H4 (cell line): Measurements from ENCODE around the gene AMN. TPM values are rescaled to one million over a fixed set of nuclear protein-coding genes. Genes with fewer than 3 reads are reported as not detected.

Experiments used
- DNase-seq: peaks from one replicate; pipeline ENCODE4 v3.0.0-alpha.2; 2015; ENCODE audit warnings: low spot score
- total RNA-seq: library from RNA; depleted of rRNA; stranded (reverse); fragments of >200 nt; shearing (Covaris generic); gene quantifications from 2 replicates; pipeline ENCODE4 v1.2.3, GENCODE V29; 2014; rRNA removed

AMN gene
- total RNA-seq, 1 experiment from 2014 or later, result not detected

- no peak for DNase-seq
Observed at GRCh38 chr14:102965971-102966655, 43.6 kb downstream of the AMN start.

- DNase-seq, result no peak
Observed at GRCh38 chr14:102966681-102967505, 44.4 kb downstream of the AMN start.

DNA sequence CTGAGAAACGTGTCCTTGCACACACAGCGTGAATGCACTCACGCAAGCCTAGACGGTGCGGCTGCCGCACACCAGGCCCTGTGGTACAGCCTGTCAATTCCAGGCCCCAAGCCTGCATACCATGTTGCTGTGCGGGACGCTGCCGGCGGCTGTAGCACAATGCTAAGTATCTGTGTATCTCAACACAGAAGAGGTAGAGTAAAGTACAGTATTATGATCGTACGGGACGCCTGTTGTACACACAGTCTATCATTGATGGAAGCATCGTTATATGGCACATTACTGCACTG, 45.0 kb downstream of the AMN start:
- DNase-seq, result no peak

DNA sequence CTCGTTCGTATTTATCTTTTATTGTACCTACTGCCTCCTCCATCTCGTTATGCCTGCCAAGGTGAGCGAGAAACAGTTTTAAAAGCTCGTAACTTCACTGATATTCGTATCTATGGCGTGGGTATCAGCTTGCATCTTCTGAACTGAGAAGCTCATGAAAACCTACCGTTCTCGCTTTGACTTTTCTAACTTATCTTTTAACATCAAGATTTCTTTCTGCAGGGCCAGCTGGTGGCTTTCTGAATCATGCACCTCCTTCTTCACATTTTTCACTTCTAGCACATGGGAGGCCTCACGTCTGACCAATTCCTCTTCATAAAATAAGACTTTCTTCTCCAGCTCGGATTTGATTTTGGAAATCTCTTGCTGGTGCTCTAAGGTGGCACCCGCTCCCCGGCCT, 45.8 kb downstream of the AMN start:
- no peak for DNase-seq

GRCh38 chr14:102969060-102969791, 46.8 kb downstream of the AMN start:
- DNase-seq, result no peak

DNA sequence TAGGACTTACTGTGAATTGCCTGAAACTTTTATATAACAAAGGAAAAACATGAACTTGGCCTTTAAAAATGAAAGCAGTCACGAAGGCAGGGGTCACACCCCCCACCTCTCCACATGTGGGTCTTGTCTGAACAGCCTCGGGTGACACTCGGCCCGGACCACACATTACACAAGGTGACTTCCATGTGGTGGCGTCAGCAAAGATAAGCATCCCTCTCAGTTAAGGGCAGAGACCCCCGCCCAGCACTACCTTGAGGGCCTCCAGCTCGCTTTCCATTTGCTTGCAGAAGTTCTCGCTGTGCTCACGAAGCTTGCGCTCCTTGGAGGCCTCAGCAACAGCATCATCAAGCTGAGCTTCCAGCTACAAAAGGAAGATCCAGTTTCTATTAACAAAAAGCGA, 47.4 kb downstream of the AMN start:
- DNase-seq, result no peak

DNA sequence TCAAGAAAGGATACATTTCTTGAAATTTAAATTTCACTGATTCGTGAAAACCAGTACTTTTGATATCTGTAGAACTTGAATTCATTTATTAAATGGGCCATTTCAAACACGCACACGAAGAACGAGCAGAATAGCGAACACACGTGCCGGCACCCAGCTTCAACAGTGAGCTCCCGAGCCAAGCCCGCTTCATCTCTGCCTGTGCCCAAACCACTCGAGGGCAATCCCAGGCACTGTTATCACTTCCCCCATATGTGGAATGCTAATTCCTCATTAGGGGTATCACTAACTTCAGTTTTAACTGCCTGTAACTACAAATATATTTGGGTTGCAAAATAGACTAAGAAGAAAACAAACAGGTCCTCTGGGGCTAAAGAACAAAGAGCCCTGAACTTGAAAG, 48.0 kb downstream of the AMN start:
- no peak for DNase-seq

DNA sequence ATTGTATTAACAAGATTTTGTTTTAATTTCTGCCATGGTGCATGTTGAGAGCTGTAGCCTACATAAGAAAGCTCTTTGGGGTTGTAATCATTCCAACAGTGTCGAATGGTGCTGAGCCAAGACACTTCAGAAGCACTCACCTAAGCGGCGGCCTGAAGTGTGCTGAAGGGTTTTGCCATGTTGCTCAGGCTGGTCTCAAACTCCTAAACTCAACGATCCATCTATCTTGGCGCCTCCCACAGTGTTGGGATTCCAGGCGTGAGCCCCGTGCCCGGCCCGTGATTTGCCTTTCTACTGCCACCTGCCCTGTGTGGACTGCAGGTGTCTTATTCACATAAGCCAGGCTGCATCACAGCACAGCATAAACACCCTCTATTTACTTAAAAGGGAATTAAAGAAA, 48.9 kb downstream of the AMN start:
- DNase-seq, result no peak

- no peak for DNase-seq
Observed at GRCh38 chr14:102971836-102972606, 49.6 kb downstream of the AMN start.

DNA sequence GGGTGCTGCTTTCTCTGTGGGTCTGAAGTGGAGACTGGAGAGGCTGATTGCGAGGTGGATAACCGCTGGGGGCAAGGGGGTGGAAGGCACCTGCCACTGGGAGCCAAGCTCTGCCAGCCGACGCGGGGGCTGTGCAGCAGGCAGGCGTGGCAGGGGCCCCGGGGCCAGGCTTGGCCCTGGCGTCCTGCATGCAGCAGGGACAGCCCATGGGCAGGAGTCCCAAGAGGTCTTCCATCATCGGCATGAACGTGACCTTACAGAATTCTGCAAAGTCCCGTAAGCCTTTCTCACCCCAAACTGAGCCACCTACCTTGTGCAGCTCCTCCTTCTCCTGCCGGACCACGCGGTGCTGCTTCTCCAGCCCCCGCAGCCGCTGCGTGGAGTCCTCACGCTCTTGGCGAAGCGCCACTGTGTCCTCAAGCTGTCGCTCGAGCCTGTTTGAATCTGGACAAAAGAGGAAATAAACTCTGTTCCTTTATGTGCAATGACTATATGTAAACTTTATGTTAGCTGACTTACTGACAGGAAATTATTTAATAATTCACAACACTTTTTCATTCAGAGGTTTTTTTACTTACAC, 51.3 kb downstream of the AMN start:
- DNase-seq, result no peak

- DNase-seq, result no peak
Observed at GRCh38 chr14:102975662-102976061, 53.2 kb downstream of the AMN start.

DNA sequence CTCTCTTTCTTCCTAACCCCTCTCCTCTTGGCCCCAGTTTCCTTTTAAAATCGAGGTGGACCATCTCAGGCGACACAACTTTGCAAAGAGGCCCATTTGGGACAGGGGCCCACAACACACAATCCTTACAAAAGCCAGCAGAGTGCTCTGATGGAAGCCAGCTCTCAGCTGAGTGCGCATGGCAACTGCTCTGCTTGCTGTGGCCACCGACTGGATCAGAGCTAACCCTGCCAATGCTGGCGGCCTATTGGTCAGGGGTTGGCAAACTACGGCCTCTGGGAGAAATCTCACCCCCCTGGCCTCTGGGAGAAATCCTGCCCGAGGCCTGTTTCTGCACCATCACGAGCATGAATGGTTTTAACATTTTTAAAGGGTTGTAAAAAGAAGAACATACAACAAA, 55.0 kb downstream of the AMN start:
- DNase-seq, result no peak

GRCh38 chr14:102979406-102979805, 56.9 kb downstream of the AMN start:
- DNase-seq, result no peak

GRCh38 chr14:102980409-102980810, 57.9 kb downstream of the AMN start:
- DNase-seq, result no peak

Other genes starting within 250 kb of the AMN start
- gene TRAF3, start 145.2 kb upstream of the AMN start, total RNA-seq, result 15.2 and 16.4 TPM in 2 replicates
- 15.0 and 18.2 TPM in 2 replicates for gene CDC42BPB, start 134.9 kb downstream of the AMN start, total RNA-seq
- gene LBHD2, start 161.5 kb downstream of the AMN start, total RNA-seq, result not detected in 2 replicates
- gene EXOC3L4, start 172.1 kb downstream of the AMN start, total RNA-seq, result not detected in 2 replicates
- gene TNFAIP2, start 200.8 kb downstream of the AMN start, total RNA-seq, result 0.41 and 5.3 TPM in 2 replicates